ENCODE results near the gene NRARP.

NRARP gene

DNA sequence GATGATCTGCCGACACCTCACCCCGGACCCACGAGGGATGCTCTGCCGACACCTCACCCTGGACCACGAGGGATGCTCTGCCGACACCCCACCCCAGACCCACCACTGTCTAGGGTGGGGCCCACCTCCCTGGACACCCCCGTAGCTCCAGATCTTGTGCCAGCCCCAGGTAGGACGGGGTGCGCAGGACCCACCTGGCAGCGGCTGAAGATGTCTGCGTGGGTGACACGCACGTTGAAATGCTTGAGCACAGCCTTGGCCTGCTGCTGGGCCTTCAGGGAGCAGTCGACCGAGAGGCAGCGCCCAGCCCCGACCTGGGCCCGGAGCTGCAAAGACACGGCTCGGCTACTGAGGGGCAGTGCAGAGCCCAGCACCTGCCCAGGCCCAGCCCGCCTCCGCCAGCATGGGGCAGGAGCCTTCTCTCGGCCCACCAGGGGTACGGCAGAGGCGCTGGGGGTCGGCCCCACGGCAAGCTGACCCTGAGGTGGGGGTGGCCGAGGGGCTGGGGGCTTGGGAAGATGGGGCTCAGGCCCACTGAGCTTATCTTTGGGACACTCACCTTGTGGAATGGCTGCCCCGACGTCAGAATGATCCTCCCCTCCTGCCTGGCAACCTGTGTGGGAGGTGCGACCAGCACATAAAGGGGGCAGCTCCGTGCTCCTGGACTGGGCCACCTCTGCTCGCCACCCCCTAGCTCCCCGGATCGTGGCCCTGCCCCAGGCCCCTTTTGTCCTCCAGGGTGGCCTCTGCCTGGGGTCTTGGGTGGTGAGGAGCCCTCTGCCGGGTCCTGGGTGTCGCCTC, 21.7 kb upstream of the NRARP start:
- Histone ChIP-seq H3K9me3 (ENCODE audit: control insufficient read depth in 1 of 2, low read length in 2 of 2) (no peaks in the 10 kb centered on the region), H3K27ac (ENCODE audit: low read depth, low read length) (no peak overlapping the region), H3K27me3 (ENCODE audit: control insufficient read depth in 1 of 2, insufficient read depth in 2 of 2, low read length in 2 of 2) (no peaks in the 10 kb centered on the region), H3K4me1 (ENCODE audit: control insufficient read depth in 1 of 2, insufficient read depth in 2 of 2, low read length in 2 of 2) (peaks cover 0 to 8% of the 10 kb centered on the region in 2 donors), H3K36me3 (ENCODE audit: control insufficient read depth in 1 of 2, insufficient read depth in 2 of 2, low read length in 2 of 2) (no peaks in the 10 kb centered on the region), H3K9ac (ENCODE audit: low read depth in 1 of 2, low read length in 2 of 2) (no peak overlapping the region), H3K4me3 (ENCODE audit: low read depth in 1 of 2, low read length in 2 of 2) (no peak overlapping the region)

DNA sequence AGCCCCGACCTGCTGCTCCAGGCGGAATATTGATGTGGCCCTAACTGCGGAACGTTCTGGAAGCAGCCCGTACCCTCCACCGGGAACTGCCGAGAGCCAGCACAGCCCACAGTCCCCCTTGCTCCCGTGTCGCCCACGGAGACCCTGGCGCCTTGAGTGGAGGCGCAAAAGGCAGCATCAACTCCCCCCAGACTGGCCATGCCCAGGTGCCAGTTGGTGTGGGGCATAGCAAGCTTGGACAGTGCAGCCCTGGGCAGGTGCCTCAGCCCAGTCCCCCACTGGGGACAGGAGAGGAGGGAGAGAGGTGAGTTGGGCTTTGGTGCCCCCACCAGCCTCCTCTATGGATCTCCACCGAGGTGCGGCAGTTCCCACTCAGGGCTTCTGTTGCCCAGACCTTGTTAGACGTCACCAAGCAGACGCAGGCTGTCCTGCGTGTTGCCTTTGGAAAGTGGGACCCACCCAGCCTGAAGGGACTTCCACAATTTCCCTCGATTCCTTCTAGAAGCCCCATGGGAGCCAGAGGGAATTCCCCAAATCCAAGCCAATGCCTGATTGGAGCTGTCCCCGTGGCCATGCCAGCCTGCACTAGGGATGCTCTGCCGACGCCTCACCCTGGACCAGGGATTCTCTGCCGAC, 19.8 kb upstream of the NRARP start:
- no peak overlapping the region for H3K27ac ChIP-seq (ENCODE audit: low read depth, low read length)
- peaks cover 0 to 8% of the 10 kb centered on the region in 2 donors for H3K4me1 ChIP-seq (ENCODE audit: control insufficient read depth in 1 of 2, insufficient read depth in 2 of 2, low read length in 2 of 2)
- no peak overlapping the region for H3K4me3 ChIP-seq (ENCODE audit: low read depth in 1 of 2, low read length in 2 of 2)
- H3K9me3 ChIP-seq (ENCODE audit: control insufficient read depth in 1 of 2, low read length in 2 of 2), result no peaks in the 10 kb centered on the region
- no peak overlapping the region for H3K9ac ChIP-seq (ENCODE audit: low read depth in 1 of 2, low read length in 2 of 2)
- no peaks in the 10 kb centered on the region for H3K36me3 ChIP-seq (ENCODE audit: control insufficient read depth in 1 of 2, insufficient read depth in 2 of 2, low read length in 2 of 2)
- no peaks in the 10 kb centered on the region for H3K27me3 ChIP-seq (ENCODE audit: control insufficient read depth in 1 of 2, insufficient read depth in 2 of 2, low read length in 2 of 2)

DNA sequence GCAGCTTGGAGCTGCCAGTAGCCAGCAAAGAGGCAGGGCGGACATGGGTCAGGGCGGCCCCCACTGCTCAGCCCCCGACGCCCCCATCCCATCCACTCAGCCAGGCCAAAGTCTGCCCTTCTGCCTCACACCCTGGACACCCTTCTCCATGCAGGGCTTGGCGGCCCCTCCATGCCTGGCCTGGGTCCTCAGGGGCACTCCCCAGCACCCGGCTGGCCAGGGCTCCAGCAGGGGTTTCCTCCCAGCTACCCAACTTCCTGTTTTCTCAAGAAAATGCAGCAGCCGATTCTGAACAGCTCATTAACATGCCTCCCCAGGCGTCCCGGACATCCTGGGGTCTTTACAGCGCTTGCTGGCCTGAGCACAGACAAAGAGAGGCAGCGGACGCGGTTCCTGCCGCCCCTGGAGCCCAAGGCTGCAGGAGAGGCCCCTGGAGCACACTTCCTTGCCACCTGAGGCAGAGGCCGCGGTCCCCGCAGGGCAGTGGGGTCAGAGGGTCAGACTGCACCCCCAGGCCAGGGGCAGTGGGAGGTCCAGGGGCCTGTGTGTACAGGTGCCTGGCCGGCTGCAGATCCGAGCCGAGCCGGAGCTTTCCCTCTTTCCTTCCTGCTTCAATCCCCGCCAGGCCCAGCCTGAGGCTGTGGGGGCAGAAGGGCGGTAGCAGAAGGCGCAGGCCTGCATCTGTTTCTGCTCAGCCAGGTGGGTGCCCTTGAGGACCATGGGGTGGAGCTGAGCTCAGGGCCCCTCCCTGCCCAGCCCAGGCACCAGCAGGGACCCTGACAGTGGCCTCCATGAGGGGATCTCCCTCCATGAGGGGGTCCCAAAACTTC, 18.7 kb upstream of the NRARP start:
- Histone ChIP-seq H3K27me3 (ENCODE audit: control insufficient read depth in 1 of 2, insufficient read depth in 2 of 2, low read length in 2 of 2) (no peaks in the 10 kb centered on the region), H3K27ac (ENCODE audit: low read depth, low read length) (no peak overlapping the region), H3K36me3 (ENCODE audit: control insufficient read depth in 1 of 2, insufficient read depth in 2 of 2, low read length in 2 of 2) (no peaks in the 10 kb centered on the region), H3K9me3 (ENCODE audit: control insufficient read depth in 1 of 2, low read length in 2 of 2) (no peaks in the 10 kb centered on the region), H3K4me3 (ENCODE audit: low read depth in 1 of 2, low read length in 2 of 2) (peak overlapping the region in 1 of 2 donors; percentile 22), H3K9ac (ENCODE audit: low read depth in 1 of 2, low read length in 2 of 2) (peak overlapping the region in 1 of 2 donors; percentile 12), H3K4me1 (ENCODE audit: control insufficient read depth in 1 of 2, insufficient read depth in 2 of 2, low read length in 2 of 2) (peaks cover 0 to 13% of the 10 kb centered on the region in 2 donors)

DNA sequence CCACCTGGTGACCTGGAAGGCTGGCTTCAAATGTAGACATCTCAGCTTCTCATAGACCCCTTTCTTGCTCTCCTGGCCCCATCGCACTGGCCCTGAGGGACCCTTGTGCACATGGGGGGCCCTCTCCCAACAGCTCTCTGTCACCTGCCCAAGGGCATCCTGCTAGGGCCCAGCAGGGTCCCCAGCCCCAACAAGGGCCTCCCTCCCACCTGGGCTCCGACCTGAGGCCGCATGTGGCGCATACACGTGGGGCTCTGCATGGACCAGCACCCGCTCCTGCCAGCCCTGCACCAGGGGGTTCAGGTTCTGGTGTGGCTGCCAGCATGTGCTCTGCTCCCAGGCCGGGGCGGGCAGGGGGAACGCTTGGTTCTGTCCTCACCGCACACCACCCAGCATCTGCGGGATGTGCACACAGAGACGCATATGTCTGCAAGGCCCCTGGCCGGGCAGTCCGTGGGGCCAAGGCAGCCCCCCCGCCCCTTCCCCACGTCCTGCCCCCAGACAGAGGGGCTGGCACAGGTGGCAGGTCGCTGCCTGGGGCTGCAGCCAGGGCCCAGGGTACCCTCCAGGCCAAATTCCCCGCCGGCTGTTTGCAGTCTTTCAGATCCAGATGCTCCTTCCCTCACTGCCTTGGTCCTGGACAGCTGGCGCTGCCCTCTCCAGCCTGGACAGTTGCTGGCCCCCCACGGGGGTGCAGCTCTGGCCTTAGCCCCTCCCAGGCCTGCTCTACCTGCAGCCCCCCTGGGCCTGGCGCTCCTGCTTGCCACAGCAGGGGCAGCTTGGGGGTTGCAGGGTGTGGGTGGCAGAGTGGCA, 17.9 kb upstream of the NRARP start:
- no peak overlapping the region for H3K27ac ChIP-seq (ENCODE audit: low read depth, low read length)
- no peaks in the 10 kb centered on the region for H3K9me3 ChIP-seq (ENCODE audit: control insufficient read depth in 1 of 2, low read length in 2 of 2)
- H3K4me1 ChIP-seq (ENCODE audit: control insufficient read depth in 1 of 2, insufficient read depth in 2 of 2, low read length in 2 of 2), result peaks cover 0 to 13% of the 10 kb centered on the region in 2 donors
- no peak overlapping the region for H3K9ac ChIP-seq (ENCODE audit: low read depth in 1 of 2, low read length in 2 of 2)
- no peak overlapping the region for H3K4me3 ChIP-seq (ENCODE audit: low read depth in 1 of 2, low read length in 2 of 2)
- no peaks in the 10 kb centered on the region for H3K36me3 ChIP-seq (ENCODE audit: control insufficient read depth in 1 of 2, insufficient read depth in 2 of 2, low read length in 2 of 2)
- H3K27me3 ChIP-seq (ENCODE audit: control insufficient read depth in 1 of 2, insufficient read depth in 2 of 2, low read length in 2 of 2), result no peaks in the 10 kb centered on the region

DNA sequence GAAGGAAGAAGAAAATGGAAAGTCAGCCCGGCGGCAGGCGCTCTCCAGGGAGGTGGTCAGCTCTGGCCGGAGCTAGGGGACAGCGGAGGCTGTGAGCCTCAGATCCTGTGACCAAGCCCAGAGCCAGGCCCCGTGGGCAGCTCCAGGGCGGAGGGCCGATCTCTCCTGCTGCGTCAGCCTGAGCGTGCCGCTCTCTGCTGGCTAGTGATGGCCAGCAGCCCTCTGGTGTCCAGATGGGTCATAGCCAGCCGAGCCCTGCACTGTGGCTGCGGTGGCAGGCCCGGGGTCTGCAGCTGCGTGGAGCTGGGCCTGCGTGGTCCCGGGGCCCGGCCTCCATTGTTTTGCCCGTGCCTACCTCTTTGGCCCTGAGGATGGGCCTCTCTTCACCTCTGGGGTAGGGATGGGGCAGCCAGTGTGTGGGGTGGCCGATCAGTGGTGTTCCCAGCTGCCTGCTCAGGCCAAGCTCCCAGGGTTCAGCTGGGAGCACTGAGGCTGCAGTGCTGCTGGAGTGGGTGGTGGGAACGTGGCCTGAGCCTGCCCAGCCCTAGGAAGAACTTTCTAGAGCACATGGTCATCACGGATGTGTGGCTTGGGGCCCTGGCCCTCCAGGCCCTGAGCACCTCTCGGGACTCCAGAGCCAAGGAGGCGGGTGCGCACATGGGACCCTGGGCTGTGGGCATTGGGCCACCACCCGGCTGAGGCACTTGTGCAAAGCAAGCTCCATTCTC, 17.1 kb upstream of the NRARP start:
- no peaks in the 10 kb centered on the region for H3K36me3 ChIP-seq (ENCODE audit: control insufficient read depth in 1 of 2, insufficient read depth in 2 of 2, low read length in 2 of 2)
- H3K9ac ChIP-seq (ENCODE audit: low read depth in 1 of 2, low read length in 2 of 2), result no peak overlapping the region
- H3K4me1 ChIP-seq (ENCODE audit: control insufficient read depth in 1 of 2, insufficient read depth in 2 of 2, low read length in 2 of 2), result peaks cover 0 to 14% of the 10 kb centered on the region in 2 donors
- no peaks in the 10 kb centered on the region for H3K27me3 ChIP-seq (ENCODE audit: control insufficient read depth in 1 of 2, insufficient read depth in 2 of 2, low read length in 2 of 2)
- no peak overlapping the region for H3K4me3 ChIP-seq (ENCODE audit: low read depth in 1 of 2, low read length in 2 of 2)
- H3K27ac ChIP-seq (ENCODE audit: low read depth, low read length), result no peak overlapping the region
- H3K9me3 ChIP-seq (ENCODE audit: control insufficient read depth in 1 of 2, low read length in 2 of 2), result no peaks in the 10 kb centered on the region

DNA sequence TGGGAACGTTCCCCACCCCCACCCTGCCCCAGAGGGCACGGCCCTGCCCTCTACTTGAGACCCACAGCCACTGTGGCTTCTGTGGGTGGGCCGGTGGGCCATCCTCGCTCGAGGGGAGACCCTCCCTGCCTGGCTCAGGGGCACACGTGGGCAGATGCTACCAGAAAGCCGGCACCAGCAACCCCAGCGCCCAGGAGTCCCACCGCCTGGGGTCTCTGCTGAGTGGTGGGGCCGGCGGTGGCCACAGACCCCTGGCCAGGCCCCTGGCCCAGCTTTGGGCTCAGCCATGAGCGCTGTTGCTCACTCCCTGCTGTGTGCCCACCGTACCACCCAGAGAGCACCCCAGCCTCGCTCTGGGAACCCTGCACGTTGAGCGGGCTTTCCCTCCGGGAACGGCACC, 16.5 kb upstream of the NRARP start:
- Histone ChIP-seq H3K27me3 (ENCODE audit: control insufficient read depth in 1 of 2, insufficient read depth in 2 of 2, low read length in 2 of 2) (no peaks in the 10 kb centered on the region), H3K9me3 (ENCODE audit: control insufficient read depth in 1 of 2, low read length in 2 of 2) (no peaks in the 10 kb centered on the region), H3K27ac (ENCODE audit: low read depth, low read length) (no peak overlapping the region), H3K4me3 (ENCODE audit: low read depth in 1 of 2, low read length in 2 of 2) (no peak overlapping the region), H3K4me1 (ENCODE audit: control insufficient read depth in 1 of 2, insufficient read depth in 2 of 2, low read length in 2 of 2) (peaks cover 0 to 20% of the 10 kb centered on the region in 2 donors), H3K36me3 (ENCODE audit: control insufficient read depth in 1 of 2, insufficient read depth in 2 of 2, low read length in 2 of 2) (no peaks in the 10 kb centered on the region), H3K9ac (ENCODE audit: low read depth in 1 of 2, low read length in 2 of 2) (no peak overlapping the region)

DNA sequence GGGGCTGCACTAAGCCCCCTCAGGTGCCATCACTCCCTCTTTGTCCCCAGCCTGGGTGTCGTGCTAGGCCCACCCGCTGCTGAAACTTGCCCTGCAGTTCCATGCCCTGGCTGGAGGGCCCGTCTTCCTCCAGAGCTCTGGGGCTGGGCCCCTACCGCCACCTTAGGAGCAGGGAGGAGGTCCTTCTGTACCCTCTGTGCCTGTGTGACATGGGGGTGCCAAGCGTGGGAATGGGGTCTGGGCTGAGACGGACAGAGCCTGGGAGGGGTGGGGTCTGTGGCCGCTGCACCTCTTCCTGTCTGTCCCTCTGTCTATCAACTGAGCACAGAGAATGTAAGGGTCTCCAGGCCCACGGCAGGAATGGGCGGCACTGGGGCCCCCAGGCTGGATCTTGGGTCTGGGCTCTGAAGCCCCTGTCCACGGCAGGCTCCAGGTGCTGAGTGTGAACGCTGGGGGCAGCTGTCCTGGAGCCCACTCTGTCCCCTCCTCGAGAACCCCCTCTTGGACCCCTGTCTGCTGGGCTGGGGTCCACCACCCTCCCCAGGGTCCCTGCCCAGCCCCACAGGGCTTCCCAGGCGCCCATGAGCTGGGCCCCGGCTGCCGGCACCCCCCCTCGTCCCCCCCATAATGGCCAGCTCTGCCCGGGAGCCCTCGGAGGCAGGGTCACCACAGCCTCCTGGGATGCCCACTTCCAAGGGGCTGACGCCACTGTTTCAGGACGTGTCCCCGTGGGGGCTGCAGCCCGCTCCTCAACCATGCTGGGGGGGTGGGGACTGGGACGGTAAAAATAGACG, 15.8 kb upstream of the NRARP start:
- H3K4me1 ChIP-seq (ENCODE audit: control insufficient read depth in 1 of 2, insufficient read depth in 2 of 2, low read length in 2 of 2), result peaks cover 0 to 25% of the 10 kb centered on the region in 2 donors
- H3K27me3 ChIP-seq (ENCODE audit: control insufficient read depth in 1 of 2, insufficient read depth in 2 of 2, low read length in 2 of 2), result no peaks in the 10 kb centered on the region
- H3K27ac ChIP-seq (ENCODE audit: low read depth, low read length), result no peak overlapping the region
- H3K4me3 ChIP-seq (ENCODE audit: low read depth in 1 of 2, low read length in 2 of 2), result no peak overlapping the region
- no peaks in the 10 kb centered on the region for H3K36me3 ChIP-seq (ENCODE audit: control insufficient read depth in 1 of 2, insufficient read depth in 2 of 2, low read length in 2 of 2)
- H3K9me3 ChIP-seq (ENCODE audit: control insufficient read depth in 1 of 2, low read length in 2 of 2), result no peaks in the 10 kb centered on the region
- no peak overlapping the region for H3K9ac ChIP-seq (ENCODE audit: low read depth in 1 of 2, low read length in 2 of 2)

DNA sequence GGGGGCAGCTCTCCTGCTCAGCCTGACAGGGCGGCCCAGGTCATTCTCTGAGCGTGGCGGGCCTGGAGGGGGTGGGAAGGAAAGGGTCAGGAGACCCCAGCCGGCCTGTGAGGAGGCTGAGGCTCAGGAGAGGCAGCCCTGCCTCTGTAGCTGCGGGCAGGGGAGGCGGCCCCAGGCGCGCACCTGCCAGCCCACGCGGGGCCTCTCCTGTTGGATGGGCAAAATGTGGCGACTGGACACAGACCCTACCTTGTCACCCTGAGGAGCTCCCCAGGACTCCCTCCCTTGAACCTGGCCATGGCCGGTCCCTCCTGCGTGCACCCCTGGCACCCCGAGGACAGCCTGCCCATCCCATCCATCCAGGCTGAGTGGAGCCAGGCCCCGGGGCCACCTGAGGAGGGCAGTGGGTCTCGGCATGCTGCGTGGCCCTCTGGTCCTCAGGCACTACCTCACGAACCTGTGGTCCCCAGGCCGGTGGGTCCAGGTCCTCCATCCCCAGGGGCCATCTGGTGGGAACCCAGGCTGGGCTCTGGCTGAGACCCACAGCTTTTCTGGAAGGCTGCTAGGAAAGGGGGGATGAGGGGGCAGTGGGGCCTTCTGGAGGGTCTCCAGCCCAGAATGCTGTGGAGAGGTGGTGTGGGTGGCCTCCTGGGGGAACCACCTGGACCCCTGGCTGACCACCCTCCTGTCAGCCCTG, 15.1 kb upstream of the NRARP start:
- no peak overlapping the region for H3K4me3 ChIP-seq (ENCODE audit: low read depth in 1 of 2, low read length in 2 of 2)
- H3K27ac ChIP-seq (ENCODE audit: low read depth, low read length), result no peak overlapping the region
- no peaks in the 10 kb centered on the region for H3K9me3 ChIP-seq (ENCODE audit: control insufficient read depth in 1 of 2, low read length in 2 of 2)
- peak overlapping the region in 1 of 2 donors; percentile 10 for H3K9ac ChIP-seq (ENCODE audit: low read depth in 1 of 2, low read length in 2 of 2)
- H3K4me1 ChIP-seq (ENCODE audit: control insufficient read depth in 1 of 2, insufficient read depth in 2 of 2, low read length in 2 of 2), result peaks cover 0 to 25% of the 10 kb centered on the region in 2 donors
- no peaks in the 10 kb centered on the region for H3K27me3 ChIP-seq (ENCODE audit: control insufficient read depth in 1 of 2, insufficient read depth in 2 of 2, low read length in 2 of 2)
- H3K36me3 ChIP-seq (ENCODE audit: control insufficient read depth in 1 of 2, insufficient read depth in 2 of 2, low read length in 2 of 2), result no peaks in the 10 kb centered on the region
